Colonic mucosa (tissue), 4 donors: Measurements from ENCODE around the gene BLNK. TPM values are rescaled to one million over a fixed set of nuclear protein-coding genes. Genes with fewer than 3 reads are reported as not detected.
"Not testable (repeated sequence)": the region's sequence is repeated elsewhere in the genome, so short reads cannot be mapped to it uniquely, and the experiment has no call there.

Source experiments
- DNase-seq: peaks from one replicate; pipeline ENCODE4 v3.0.0-alpha.2; 2020
- H3K27ac ChIP-seq: fragments of 200-600 bp; one replicate; pipeline ENCODE4 v1.8.0; 2021
- H3K27me3 ChIP-seq: fragments of 200-600 bp; one replicate; pipeline ENCODE4 v1.8.0; 2021
- H3K36me3 ChIP-seq: fragments of 200-600 bp; one replicate; pipeline ENCODE4 v1.8.0; 2021
- H3K4me1 ChIP-seq: fragments of 200-600 bp; one replicate; pipeline ENCODE4 v1.8.0; 2021; ENCODE audit warnings: mild to moderate bottlenecking
- H3K4me3 ChIP-seq: fragments of 200-600 bp; one replicate; pipeline ENCODE4 v1.8.0; 2021
- H3K9ac ChIP-seq, 2 donors: one replicate each; pipeline ENCODE4 v1.7.0; 2013; ENCODE audit warnings: control low read depth in 2 of 2, low read depth in 2 of 2, low read length in 2 of 2
- H3K9me3 ChIP-seq: fragments of 200-600 bp; one replicate; pipeline ENCODE4 v1.8.0; 2021
- CTCF ChIP-seq: fragments of 200-600 bp; IDR thresholded peaks from one replicate; pipeline ENCODE4 v1.8.0; 2022; ENCODE audit warnings: antibody characterized with exemption, mild to moderate bottlenecking
- intact Hi-C: fragments of 100-400 bp; cut with DNase I; formaldehyde crosslinking; loops from one replicate; pipeline ENCODE4 v1.14.1; 2022
- total RNA-seq, 2 donors: library from RNA; stranded (reverse); fragmentation: NEBNext Ultra II Directional in 1 of 2; extraction: Animal tissue kit (Norgen Biotek cat#: 25700) in 1 of 2; gene quantifications; one replicate each; pipeline ENCODE4 v1.2.1, GENCODE V29; 2021
- donor health status: healthy.
- donor health status: DM: no; HTN: no; CAD: no.
- donor health status: DM: no; HTN: no; CAD: no.

BLNK gene
- total RNA-seq, 2 donors from 2014 or later: 13.5 to 24.0 TPM

- no peak for DNase-seq
- Histone ChIP-seq H3K27me3 (no peaks in the 10 kb centered on the region), H3K36me3 (no peaks in the 10 kb centered on the region), H3K4me3 (no peak overlapping the region), H3K4me1 (peaks cover 7% of the 10 kb centered on the region), H3K27ac (no peak overlapping the region), H3K9me3 (no peaks in the 10 kb centered on the region), H3K9ac (no peak overlapping the region)
- TF ChIP-seq CTCF: no peak
- intact Hi-C loops: no loop called here
These were observed 38.9 kb upstream of the BLNK start for GRCh38 chr10:96310321-96310669.

GRCh38 chr10:96309628-96310320, 38.4 kb upstream of the BLNK start:
- intact Hi-C loops: no loop called here
- H3K4me3 ChIP-seq: no peak overlapping the region
- no peak for TF ChIP-seq CTCF
- no peaks in the 10 kb centered on the region for H3K36me3 ChIP-seq
- no peak overlapping the region for H3K27ac ChIP-seq
- peaks cover 7% of the 10 kb centered on the region for H3K4me1 ChIP-seq
- no peaks in the 10 kb centered on the region for H3K9me3 ChIP-seq
- H3K27me3 ChIP-seq: no peaks in the 10 kb centered on the region
- no peak overlapping the region for H3K9ac ChIP-seq
- DNase-seq: no peak

- H3K4me1 ChIP-seq, H3K36me3 ChIP-seq, intact Hi-C loops, H3K27ac ChIP-seq, DNase-seq, H3K9ac ChIP-seq, H3K27me3 ChIP-seq, H3K4me3 ChIP-seq, H3K9me3 ChIP-seq: not testable (repeated sequence)
These were observed 37.5 kb upstream of the BLNK start for GRCh38 chr10:96308854-96309253.

- no peak for TF ChIP-seq CTCF
- no peak for DNase-seq
- H3K36me3 ChIP-seq: no peaks in the 10 kb centered on the region
- H3K4me1 ChIP-seq: peaks cover 7% of the 10 kb centered on the region
- intact Hi-C loops: no loop called here
- H3K27ac ChIP-seq: no peak overlapping the region
- H3K4me3 ChIP-seq: no peak overlapping the region
- H3K9ac ChIP-seq: no peak overlapping the region
- H3K27me3 ChIP-seq: no peaks in the 10 kb centered on the region
- H3K9me3 ChIP-seq: no peaks in the 10 kb centered on the region
These were observed 35.1 kb upstream of the BLNK start for GRCh38 chr10:96306516-96306915.

- Histone ChIP-seq H3K9me3 (no peaks in the 10 kb centered on the region), H3K27me3 (no peaks in the 10 kb centered on the region), H3K9ac (no peak overlapping the region), H3K4me3 (no peak overlapping the region), H3K27ac (no peak overlapping the region), H3K36me3 (no peaks in the 10 kb centered on the region), H3K4me1 (peaks cover 3% of the 10 kb centered on the region)
- DNase-seq: no peak
- TF ChIP-seq CTCF: no peak
- intact Hi-C loops: no loop called here
These were observed 33.6 kb upstream of the BLNK start for GRCh38 chr10:96305019-96305418.

GRCh38 chr10:96304230-96304629, 32.9 kb upstream of the BLNK start, which contains the start of gene DNTT:
Gene DNTT (plus strand): TSS chr10:96304434. CDS start chr10:96304498, 64 bp downstream.
- no peaks in the 10 kb centered on the region for H3K9me3 ChIP-seq
- no peak within 1 kb of the TSS for H3K9ac ChIP-seq
- intact Hi-C loops: no loop called here
- DNase-seq: no peak
- no peaks in the 10 kb centered on the region for H3K36me3 ChIP-seq
- H3K4me1 ChIP-seq: no peaks in the 10 kb centered on the region
- H3K27ac ChIP-seq: no peak within 1 kb of the TSS
- H3K4me3 ChIP-seq: no peak within 1 kb of the TSS
- H3K27me3 ChIP-seq: no peaks in the 10 kb centered on the region
- TF ChIP-seq CTCF: no peak
